ENCODE data around the gene CACNA1G.
A peak's percentile ranks its signal among the peaks of the same experiment; 100 is the strongest.

The CACNA1G gene

GRCh38 chr17:50635732-50635981, 75.1 kb downstream of the CACNA1G start:
- DNase-seq = no peak

GRCh38 chr17:50635982-50636803, 75.7 kb downstream of the CACNA1G start:
- DNase-seq = no peak

- no peak for DNase-seq
Measured at GRCh38 chr17:50636804-50637195, 76.3 kb downstream of the CACNA1G start.

GRCh38 chr17:50637829-50638605, 77.5 kb downstream of the CACNA1G start:
- DNase-seq = no peak

GRCh38 chr17:50638606-50638965, 78.1 kb downstream of the CACNA1G start:
- no peak for DNase-seq

- DNase-seq = peak; percentile 57
Measured at GRCh38 chr17:50638966-50639713, 78.6 kb downstream of the CACNA1G start.

- DNase-seq = peak; percentile 87
Measured at GRCh38 chr17:50640686-50641351, 80.3 kb downstream of the CACNA1G start.

GRCh38 chr17:50641357-50641756, 80.8 kb downstream of the CACNA1G start:
- no peak for DNase-seq

- no peak for DNase-seq
Measured at GRCh38 chr17:50642071-50642721, 81.7 kb downstream of the CACNA1G start.

GRCh38 chr17:50642722-50643656, 82.5 kb downstream of the CACNA1G start:
- DNase-seq = no peak

GRCh38 chr17:50645748-50646682, 85.5 kb downstream of the CACNA1G start:
- DNase-seq = no peak

GRCh38 chr17:50647187-50647586, 86.7 kb downstream of the CACNA1G start:
- no peak for DNase-seq

GRCh38 chr17:50649042-50649908, 88.8 kb downstream of the CACNA1G start:
- DNase-seq = no peak

GRCh38 chr17:50651661-50652060, 91.1 kb downstream of the CACNA1G start:
- DNase-seq = no peak

- no peak for DNase-seq
Measured at GRCh38 chr17:50653738-50654137, 93.2 kb downstream of the CACNA1G start.

- no peak for DNase-seq
Measured at GRCh38 chr17:50656509-50656908, 96.0 kb downstream of the CACNA1G start.

- DNase-seq = no peak
Measured at GRCh38 chr17:50657054-50657453, 96.5 kb downstream of the CACNA1G start.

GRCh38 chr17:50657627-50658026, 97.1 kb downstream of the CACNA1G start:
- no peak for DNase-seq

- no peak for DNase-seq
Measured at GRCh38 chr17:50658616-50659015, 98.1 kb downstream of the CACNA1G start.

Data from inflammatory macrophage treated with lipopolysaccharide for 4 hours (primary cell).